ENCODE results near the gene TRMT10C.

TRMT10C gene

GRCh38 chr3:101521211-101521701 lies 40.4 kb upstream of the TRMT10C start:
- TF ChIP-seq, protein P1, sequence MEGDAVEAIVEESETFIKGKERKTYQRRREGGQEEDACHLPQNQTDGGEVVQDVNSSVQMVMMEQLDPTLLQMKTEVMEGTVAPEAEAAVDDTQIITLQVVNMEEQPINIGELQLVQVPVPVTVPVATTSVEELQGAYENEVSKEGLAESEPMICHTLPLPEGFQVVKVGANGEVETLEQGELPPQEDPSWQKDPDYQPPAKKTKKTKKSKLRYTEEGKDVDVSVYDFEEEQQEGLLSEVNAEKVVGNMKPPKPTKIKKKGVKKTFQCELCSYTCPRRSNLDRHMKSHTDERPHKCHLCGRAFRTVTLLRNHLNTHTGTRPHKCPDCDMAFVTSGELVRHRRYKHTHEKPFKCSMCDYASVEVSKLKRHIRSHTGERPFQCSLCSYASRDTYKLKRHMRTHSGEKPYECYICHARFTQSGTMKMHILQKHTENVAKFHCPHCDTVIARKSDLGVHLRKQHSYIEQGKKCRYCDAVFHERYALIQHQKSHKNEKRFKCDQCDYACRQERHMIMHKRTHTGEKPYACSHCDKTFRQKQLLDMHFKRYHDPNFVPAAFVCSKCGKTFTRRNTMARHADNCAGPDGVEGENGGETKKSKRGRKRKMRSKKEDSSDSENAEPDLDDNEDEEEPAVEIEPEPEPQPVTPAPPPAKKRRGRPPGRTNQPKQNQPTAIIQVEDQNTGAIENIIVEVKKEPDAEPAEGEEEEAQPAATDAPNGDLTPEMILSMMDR (conservative IDR thresholded peaks at IDR 0.05): no peak
- no peak overlapping the region for H3K27ac ChIP-seq

- no peak overlapping the region for H3K27ac ChIP-seq
- TF ChIP-seq, protein P1 (conservative IDR thresholded peaks at IDR 0.05): no peak
These were observed 34.2 kb upstream of the TRMT10C start for GRCh38 chr3:101527441-101527840.

GRCh38 chr3:101527906-101528305 lies 33.8 kb upstream of the TRMT10C start:
- TF ChIP-seq, protein P1 (conservative IDR thresholded peaks at IDR 0.05): no peak
- no peak overlapping the region for H3K27ac ChIP-seq

DNA sequence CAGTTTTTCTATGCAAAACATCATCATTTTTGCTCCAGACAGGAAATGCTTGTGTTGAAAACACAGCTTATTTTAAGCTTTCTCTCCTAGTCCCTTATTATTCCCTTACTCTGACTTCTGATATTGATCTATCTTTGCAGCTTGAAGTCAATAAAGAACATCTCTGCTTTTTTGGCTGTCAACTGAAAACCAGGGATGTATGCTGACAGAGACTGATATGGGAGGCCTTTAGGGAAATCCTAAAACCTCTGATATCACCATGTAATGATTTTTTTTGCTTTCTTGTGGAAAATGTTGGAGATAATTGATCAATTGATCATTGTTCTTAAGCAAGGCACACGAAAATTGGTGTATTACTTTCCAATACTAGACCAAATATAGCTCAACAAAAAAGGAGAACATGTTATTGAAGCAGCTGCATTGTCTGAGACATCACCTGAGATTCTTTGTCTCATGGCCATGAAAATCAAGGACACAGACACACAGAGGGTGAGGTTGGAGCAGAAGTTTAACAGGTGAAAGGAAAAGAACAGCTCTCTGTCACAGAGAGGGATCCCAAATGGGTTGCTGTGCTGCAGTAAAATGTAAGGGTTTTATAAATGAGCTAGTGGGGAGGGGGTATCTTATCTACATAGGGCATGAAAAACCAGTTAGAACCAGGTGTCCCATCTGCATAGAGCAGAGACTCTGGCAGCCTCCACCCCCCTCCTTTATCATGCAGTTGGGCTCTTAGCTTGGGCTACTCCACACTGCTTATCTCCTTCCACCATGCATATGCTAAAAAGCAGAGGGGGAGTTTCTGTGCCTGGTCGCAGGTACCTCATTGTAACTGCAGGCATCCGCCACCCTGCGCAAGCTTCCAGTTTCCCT lies 31.6 kb upstream of the TRMT10C start:
- H3K27ac ChIP-seq: no peak overlapping the region
- TF ChIP-seq, protein P1 (conservative IDR thresholded peaks at IDR 0.05): no peak

DNA sequence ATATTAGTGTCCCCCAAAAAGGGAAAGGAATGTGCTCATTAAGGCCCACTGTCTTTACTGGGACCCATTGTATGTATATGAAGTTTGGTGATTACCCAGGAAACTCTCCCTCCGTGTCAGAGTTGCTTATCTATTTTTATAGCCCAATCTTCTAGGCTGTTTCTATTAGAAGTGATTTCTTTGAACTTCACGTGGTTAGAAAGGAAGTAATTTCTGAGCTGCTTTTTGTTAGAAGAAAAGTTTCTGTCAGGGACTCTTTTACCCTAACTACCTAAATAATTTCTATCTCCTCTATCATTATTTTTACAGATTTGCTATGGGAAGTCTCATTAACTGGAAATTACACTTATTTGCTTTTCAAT lies 31.0 kb upstream of the TRMT10C start:
- TF ChIP-seq, protein P1 (conservative IDR thresholded peaks at IDR 0.05): no peak
- H3K27ac ChIP-seq: no peak overlapping the region

DNA sequence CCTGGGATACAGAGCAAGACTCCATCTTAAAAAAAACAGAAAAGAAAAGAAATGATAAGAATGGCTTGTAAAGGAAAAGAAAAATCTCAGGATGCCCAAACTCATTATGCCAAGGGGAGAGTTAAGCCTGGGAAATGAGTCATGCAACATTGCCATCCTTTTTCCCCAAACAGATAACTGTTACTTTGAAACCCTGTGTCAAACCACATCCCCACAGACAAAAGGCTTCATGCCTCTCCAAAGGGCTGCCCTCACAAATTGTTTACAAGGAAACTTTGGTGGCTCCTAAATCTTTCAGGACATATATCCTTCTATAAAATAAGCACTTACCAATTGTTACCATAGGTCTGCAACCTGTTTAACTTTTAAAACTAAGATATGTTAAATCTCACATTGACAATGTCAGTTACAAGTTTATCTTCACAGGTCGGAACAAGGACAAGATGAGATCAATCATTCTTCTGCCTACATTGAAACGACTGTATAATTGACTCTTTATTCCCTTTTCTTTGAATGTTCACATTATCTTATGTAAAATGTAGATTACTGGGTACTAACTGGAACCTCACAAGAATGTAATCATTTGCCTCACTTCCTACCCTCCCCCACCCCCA lies 30.1 kb upstream of the TRMT10C start:
- no peak overlapping the region for H3K27ac ChIP-seq
- TF ChIP-seq, protein P1 (conservative IDR thresholded peaks at IDR 0.05): no peak

DNA sequence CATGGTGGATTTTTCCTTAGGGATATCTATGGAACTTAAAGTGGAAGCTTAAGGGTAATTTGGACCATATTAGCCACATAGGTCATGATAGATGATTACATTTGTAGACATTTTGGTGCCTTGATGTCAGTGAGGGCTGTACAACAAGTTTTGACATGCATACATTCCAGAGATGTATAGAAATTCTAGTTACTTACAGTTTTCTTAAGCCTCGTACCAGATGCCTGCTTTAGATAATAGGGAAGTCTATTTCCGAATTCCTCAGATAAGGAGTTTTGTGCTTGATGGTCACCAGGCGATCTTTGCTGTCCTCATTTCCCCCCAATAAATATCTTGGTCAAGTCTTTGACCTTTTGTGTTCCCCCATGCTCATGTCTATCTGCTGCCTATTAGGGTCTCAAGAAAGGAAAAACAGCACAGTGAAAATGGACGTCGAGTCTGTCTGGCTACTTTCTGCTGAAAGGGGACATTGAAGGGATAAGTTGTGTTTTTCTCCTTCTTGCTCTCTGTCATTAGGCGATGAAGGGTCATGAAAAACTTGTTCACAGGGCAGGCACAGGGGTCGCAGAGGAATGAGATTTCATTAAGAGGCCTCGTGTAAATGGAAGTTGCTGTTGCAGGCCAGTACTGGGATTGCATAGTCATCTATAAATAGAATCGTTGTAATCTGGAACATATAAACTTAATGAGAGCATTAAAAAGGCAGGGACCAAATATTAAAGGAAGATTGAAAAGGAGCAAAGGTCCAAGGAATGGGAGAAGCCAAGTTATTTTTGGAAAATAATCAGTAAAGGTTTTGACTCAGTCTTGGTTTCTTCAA lies 28.7 kb upstream of the TRMT10C start:
- H3K27ac ChIP-seq: no peak overlapping the region
- TF ChIP-seq, protein P1 (conservative IDR thresholded peaks at IDR 0.05): no peak
